GM12801 (cell line): ENCODE measurements around the gene FBLN5.

Experiments
- CTCF ChIP-seq: IDR thresholded peaks from one replicate; pipeline ENCODE4 v1.5.1; 2011; ENCODE audit warnings: control low read depth; ENCODE audit not compliant: insufficient read length; ENCODE audit errors: extremely low read depth

Gene FBLN5

GRCh38 chr14:91961297-91962220, 14.1 kb upstream of the FBLN5 start:
- TF ChIP-seq CTCF: no peak

DNA sequence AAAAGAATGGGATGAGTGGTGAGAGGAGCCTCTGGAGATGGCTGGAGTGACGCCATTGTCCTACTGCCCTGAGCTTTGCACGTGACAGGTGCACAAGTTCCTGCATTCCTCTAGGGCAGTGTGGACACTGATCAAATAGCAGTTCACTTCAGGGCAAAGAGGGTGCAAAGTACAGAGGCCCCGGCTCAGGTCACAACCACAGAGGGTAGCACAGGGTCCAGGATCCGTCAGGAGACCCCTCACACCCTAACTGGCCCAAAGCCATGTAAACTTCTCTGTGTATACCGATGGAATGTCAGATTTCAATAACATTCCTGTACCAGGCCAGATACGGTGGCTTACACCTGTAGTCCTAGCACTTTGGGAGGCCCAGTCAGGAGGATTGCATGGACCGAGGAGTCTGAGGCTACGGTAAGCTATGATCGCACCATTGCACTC, 10.4 kb upstream of the FBLN5 start:
- no peak for TF ChIP-seq CTCF

- no peak for TF ChIP-seq CTCF
Measured at GRCh38 chr14:91956616-91957015, 9.1 kb upstream of the FBLN5 start.

DNA sequence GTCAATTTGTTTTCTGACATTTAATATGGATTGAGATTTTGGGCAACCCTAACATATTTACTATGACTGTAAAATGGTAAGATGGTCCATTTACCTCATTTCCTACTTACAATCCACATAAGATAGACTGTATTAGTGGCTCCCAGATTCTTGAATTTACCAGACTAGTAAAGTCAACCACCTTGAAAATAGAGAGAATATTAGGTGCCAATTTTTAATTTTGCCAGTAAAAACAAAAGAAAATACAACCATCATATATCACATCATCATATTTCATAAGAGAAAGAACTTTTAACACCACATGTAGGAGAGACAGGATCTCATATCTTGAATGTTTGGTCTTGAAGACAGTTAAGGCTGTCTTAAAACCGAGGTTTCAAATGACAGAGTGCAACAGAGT, 7.7 kb upstream of the FBLN5 start:
- no peak for TF ChIP-seq CTCF

GRCh38 chr14:91953170-91953985, 5.9 kb upstream of the FBLN5 start:
- TF ChIP-seq CTCF: no peak

- no peak for TF ChIP-seq CTCF
Measured at GRCh38 chr14:91946622-91947474, 646 bp downstream of the FBLN5 start.
